HG03571 (cell line): ENCODE measurements around the gene SLC6A20.

ENCODE experiments used
- ATAC-seq: cut with Tn5 transposase; IDR thresholded peaks from one replicate; pipeline ENCODE4 v1.9.1; 2021; ENCODE audit not compliant: unreplicated experiment

Gene SLC6A20

GRCh38 chr3:45779746-45780735 lies 16.3 kb downstream of the SLC6A20 start:
- ATAC-seq, result no peak

- no peak for ATAC-seq
Measured at GRCh38 chr3:45778761-45779201, 17.6 kb downstream of the SLC6A20 start.

GRCh38 chr3:45777746-45778386 lies 18.5 kb downstream of the SLC6A20 start:
- no peak for ATAC-seq

- no peak for ATAC-seq
Measured at GRCh38 chr3:45777111-45777745, 19.1 kb downstream of the SLC6A20 start.

- no peak for ATAC-seq
Measured at GRCh38 chr3:45776611-45777010, 19.7 kb downstream of the SLC6A20 start.

GRCh38 chr3:45776301-45776595 lies 20.1 kb downstream of the SLC6A20 start:
- no peak for ATAC-seq

GRCh38 chr3:45775571-45776300 lies 20.6 kb downstream of the SLC6A20 start:
- ATAC-seq, result no peak

GRCh38 chr3:45774581-45775521 lies 21.5 kb downstream of the SLC6A20 start:
- ATAC-seq, result no peak

GRCh38 chr3:45773714-45774449 lies 22.5 kb downstream of the SLC6A20 start:
- ATAC-seq, result no peak

- no peak for ATAC-seq
Measured at GRCh38 chr3:45773072-45773471, 23.3 kb downstream of the SLC6A20 start.

GRCh38 chr3:45772341-45773035 lies 23.8 kb downstream of the SLC6A20 start:
- ATAC-seq, result no peak

- ATAC-seq, result no peak
Measured at GRCh38 chr3:45771831-45772230, 24.5 kb downstream of the SLC6A20 start.

GRCh38 chr3:45771166-45771775 lies 25.1 kb downstream of the SLC6A20 start:
- no peak for ATAC-seq

- no peak for ATAC-seq
Measured at GRCh38 chr3:45765958-45766357, 30.4 kb downstream of the SLC6A20 start.

- no peak for ATAC-seq
Measured at GRCh38 chr3:45765266-45765851, 31.0 kb downstream of the SLC6A20 start.

GRCh38 chr3:45763303-45763675 lies 33.0 kb downstream of the SLC6A20 start:
- no peak for ATAC-seq

GRCh38 chr3:45762647-45763302 lies 33.6 kb downstream of the SLC6A20 start:
- ATAC-seq, result no peak
